CD1c-positive myeloid dendritic cell (primary cell): ENCODE measurements around the gene MICALL2.

ENCODE experiments used
- DNase-seq: peaks from one replicate; pipeline ENCODE4 v3.0.0-alpha.2; 2016; ENCODE audit errors: extremely low spot score

MICALL2 gene

GRCh38 chr7:1433128-1433920 is 25.9 kb downstream of the MICALL2 start:
- no peak for DNase-seq

GRCh38 chr7:1432411-1433082 is 26.7 kb downstream of the MICALL2 start:
- peak; percentile 82 for DNase-seq

- DNase-seq, result no peak
These were observed 27.5 kb downstream of the MICALL2 start for GRCh38 chr7:1431634-1432380.

GRCh38 chr7:1431226-1431625 is 28.0 kb downstream of the MICALL2 start:
- no peak for DNase-seq

GRCh38 chr7:1430056-1430845 is 29.0 kb downstream of the MICALL2 start:
- DNase-seq, result no peak

GRCh38 chr7:1428941-1429501 is 30.2 kb downstream of the MICALL2 start:
- no peak for DNase-seq

- DNase-seq, result no peak
These were observed 32.1 kb downstream of the MICALL2 start for GRCh38 chr7:1427064-1427657.

- DNase-seq, result no peak
These were observed 32.8 kb downstream of the MICALL2 start for GRCh38 chr7:1426474-1426873.

GRCh38 chr7:1425292-1426136 is 33.8 kb downstream of the MICALL2 start:
- no peak for DNase-seq

- no peak for DNase-seq
These were observed 35.2 kb downstream of the MICALL2 start for GRCh38 chr7:1424041-1424440.

- DNase-seq, result no peak
These were observed 35.9 kb downstream of the MICALL2 start for GRCh38 chr7:1423264-1423811.

GRCh38 chr7:1422512-1423263 is 36.6 kb downstream of the MICALL2 start:
- DNase-seq, result no peak

GRCh38 chr7:1421946-1422345 is 37.3 kb downstream of the MICALL2 start:
- no peak for DNase-seq

GRCh38 chr7:1421020-1421790 is 38.1 kb downstream of the MICALL2 start:
- no peak for DNase-seq

GRCh38 chr7:1419688-1420087 is 39.6 kb downstream of the MICALL2 start:
- no peak for DNase-seq

GRCh38 chr7:1419310-1419634 is 40.0 kb downstream of the MICALL2 start:
- DNase-seq, result no peak

GRCh38 chr7:1418505-1419309 is 40.6 kb downstream of the MICALL2 start:
- DNase-seq, result peak; percentile 69
